Right lobe of liver (tissue), 4 donors: ENCODE data around the gene MEAF6.

Source experiments
- CTCF ChIP-seq, 4 donors: fragments of 200-600 bp in 3 of 4; fragments of 450-650 bp in 1 of 4; IDR thresholded peaks; one replicate each; pipeline versions ENCODE4 v1.5.1 to v1.8.0; 2016 to 2022; ENCODE audit warnings: antibody characterized with exemption in 4 of 4, mild to moderate bottlenecking in 2 of 4
- POLR2A ChIP-seq: fragments of 450-650 bp; IDR thresholded peaks from one replicate; pipeline ENCODE4 v1.6.1; 2017; ENCODE audit warnings: antibody characterized with exemption, mild to moderate bottlenecking
- donor health status: DM: no; HTN: no; CAD: no.
- donor health status: DM: no; HTN: no; CAD: no.
- donor health status: DM: no; HTN: yes; CAD: no.

DNA sequence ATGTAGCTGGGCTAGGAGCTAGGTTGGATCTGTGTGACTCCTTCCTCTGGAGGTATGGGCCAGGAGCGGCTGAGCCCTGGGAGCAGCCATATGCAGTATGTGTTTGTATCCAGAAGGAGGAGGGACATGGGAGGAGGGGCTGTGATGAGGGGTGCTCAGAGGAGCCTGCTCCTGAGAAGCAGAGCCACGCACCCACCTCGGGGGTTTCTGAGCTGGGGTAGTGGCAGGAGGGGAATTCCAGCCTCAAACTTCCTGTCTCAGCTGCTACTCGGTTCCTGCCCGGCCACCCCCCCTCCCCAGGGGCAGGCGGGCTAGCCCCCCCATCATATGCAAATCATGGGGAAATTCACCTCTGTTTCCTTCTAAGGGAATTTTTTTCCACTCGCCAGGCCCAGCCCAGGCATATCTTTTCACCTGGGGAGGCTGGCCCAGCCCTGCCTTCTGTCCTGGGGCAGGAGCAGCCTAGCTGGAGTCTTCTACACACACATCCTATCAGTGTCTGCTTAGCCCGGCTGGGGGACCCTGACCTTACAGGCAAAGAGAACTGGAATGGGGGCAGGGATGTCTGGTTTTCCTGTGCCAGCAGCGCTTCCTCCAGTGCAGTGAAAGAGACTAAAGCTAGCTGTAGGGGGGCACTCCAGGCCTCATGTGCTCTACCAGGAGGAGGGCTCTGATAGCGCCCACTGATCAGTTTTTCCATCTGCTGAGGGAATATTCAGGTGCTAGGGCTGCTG is 37.2 kb downstream of the MEAF6 start:
- no peak for TF ChIP-seq CTCF (IDR thresholded peaks at IDR 0.05)
- TF ChIP-seq POLR2A: peak; percentile 19
